Liver (tissue), 3 donors: ENCODE measurements around the gene JAM2.

ENCODE experiments used
- EGR1 ChIP-seq, 2 donors: IDR thresholded peaks; 2 replicates each; pipeline ENCODE4 v1.6.1; 2016 to 2018; ENCODE audit warnings: antibody characterized with exemption in 2 of 2, low read depth in 2 of 2
- FOXA1 ChIP-seq: IDR thresholded peaks from 2 replicates; pipeline ENCODE4 v1.6.1; 2016; ENCODE audit warnings: antibody characterized with exemption
- GABPA ChIP-seq, 2 donors: IDR thresholded peaks in 1 of 2; conservative IDR thresholded peaks in 1 of 2; 2 replicates each; pipeline ENCODE4 v1.6.1; 2016; ENCODE audit warnings: antibody characterized with exemption in 2 of 2, mild to moderate bottlenecking in 1 of 2, moderate library complexity in 1 of 2
- RXRA ChIP-seq, 2 donors: IDR thresholded peaks; 2 replicates each; pipeline ENCODE4 v1.6.1; 2017 to 2018; ENCODE audit warnings: antibody characterized with exemption in 2 of 2, mild to moderate bottlenecking in 1 of 2
- SP1 ChIP-seq: IDR thresholded peaks from 2 replicates; pipeline ENCODE4 v1.6.1; 2018; ENCODE audit warnings: antibody characterized with exemption, mild to moderate bottlenecking
- TAF1 ChIP-seq: conservative IDR thresholded peaks from 2 replicates; pipeline ENCODE4 v1.6.1; 2016; ENCODE audit warnings: antibody characterized with exemption, mild to moderate bottlenecking
- YY1 ChIP-seq: IDR thresholded peaks from 2 replicates; pipeline ENCODE4 v1.6.1; 2016; ENCODE audit warnings: antibody characterized with exemption, mild to moderate bottlenecking
- TF ChIP-seq, protein P1 (sequence below): IDR thresholded peaks from 2 replicates; pipeline ENCODE4 v1.6.1; 2016; ENCODE audit warnings: antibody characterized with exemption, mild to moderate bottlenecking
- TF ChIP-seq, protein P2 (sequence below): fragments of 150-350 bp; IDR thresholded peaks from 2 replicates; pipeline ENCODE4 v1.5.1; 2017; ENCODE audit warnings: improper control_type of control experiment, low read depth, low read length; ENCODE audit not compliant: missing input control
- TF ChIP-seq, protein P3 (sequence below): IDR thresholded peaks from 2 replicates; pipeline ENCODE4 v1.6.1; 2016; ENCODE audit warnings: antibody characterized with exemption
- donor health status: healthy.
- donor health status: healthy.

- TF ChIP-seq GABPA (IDR thresholded peaks at IDR 0.05 in 1 of 2, conservative IDR thresholded peaks at IDR 0.05 in 1 of 2) (no peak), SP1 (no peak), TAF1 (no peak), RXRA (IDR thresholded peaks at IDR 0.05) (no peak), FOXA1 (no peak), YY1 (no peak), EGR1 (IDR thresholded peaks at IDR 0.05; ENCODE audit: low read depth in 2 of 2) (no peak)
- TF ChIP-seq, protein P1, sequence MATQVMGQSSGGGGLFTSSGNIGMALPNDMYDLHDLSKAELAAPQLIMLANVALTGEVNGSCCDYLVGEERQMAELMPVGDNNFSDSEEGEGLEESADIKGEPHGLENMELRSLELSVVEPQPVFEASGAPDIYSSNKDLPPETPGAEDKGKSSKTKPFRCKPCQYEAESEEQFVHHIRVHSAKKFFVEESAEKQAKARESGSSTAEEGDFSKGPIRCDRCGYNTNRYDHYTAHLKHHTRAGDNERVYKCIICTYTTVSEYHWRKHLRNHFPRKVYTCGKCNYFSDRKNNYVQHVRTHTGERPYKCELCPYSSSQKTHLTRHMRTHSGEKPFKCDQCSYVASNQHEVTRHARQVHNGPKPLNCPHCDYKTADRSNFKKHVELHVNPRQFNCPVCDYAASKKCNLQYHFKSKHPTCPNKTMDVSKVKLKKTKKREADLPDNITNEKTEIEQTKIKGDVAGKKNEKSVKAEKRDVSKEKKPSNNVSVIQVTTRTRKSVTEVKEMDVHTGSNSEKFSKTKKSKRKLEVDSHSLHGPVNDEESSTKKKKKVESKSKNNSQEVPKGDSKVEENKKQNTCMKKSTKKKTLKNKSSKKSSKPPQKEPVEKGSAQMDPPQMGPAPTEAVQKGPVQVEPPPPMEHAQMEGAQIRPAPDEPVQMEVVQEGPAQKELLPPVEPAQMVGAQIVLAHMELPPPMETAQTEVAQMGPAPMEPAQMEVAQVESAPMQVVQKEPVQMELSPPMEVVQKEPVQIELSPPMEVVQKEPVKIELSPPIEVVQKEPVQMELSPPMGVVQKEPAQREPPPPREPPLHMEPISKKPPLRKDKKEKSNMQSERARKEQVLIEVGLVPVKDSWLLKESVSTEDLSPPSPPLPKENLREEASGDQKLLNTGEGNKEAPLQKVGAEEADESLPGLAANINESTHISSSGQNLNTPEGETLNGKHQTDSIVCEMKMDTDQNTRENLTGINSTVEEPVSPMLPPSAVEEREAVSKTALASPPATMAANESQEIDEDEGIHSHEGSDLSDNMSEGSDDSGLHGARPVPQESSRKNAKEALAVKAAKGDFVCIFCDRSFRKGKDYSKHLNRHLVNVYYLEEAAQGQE: no peak
- TF ChIP-seq, protein P2, sequence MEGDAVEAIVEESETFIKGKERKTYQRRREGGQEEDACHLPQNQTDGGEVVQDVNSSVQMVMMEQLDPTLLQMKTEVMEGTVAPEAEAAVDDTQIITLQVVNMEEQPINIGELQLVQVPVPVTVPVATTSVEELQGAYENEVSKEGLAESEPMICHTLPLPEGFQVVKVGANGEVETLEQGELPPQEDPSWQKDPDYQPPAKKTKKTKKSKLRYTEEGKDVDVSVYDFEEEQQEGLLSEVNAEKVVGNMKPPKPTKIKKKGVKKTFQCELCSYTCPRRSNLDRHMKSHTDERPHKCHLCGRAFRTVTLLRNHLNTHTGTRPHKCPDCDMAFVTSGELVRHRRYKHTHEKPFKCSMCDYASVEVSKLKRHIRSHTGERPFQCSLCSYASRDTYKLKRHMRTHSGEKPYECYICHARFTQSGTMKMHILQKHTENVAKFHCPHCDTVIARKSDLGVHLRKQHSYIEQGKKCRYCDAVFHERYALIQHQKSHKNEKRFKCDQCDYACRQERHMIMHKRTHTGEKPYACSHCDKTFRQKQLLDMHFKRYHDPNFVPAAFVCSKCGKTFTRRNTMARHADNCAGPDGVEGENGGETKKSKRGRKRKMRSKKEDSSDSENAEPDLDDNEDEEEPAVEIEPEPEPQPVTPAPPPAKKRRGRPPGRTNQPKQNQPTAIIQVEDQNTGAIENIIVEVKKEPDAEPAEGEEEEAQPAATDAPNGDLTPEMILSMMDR: no peak
- TF ChIP-seq, protein P3, sequence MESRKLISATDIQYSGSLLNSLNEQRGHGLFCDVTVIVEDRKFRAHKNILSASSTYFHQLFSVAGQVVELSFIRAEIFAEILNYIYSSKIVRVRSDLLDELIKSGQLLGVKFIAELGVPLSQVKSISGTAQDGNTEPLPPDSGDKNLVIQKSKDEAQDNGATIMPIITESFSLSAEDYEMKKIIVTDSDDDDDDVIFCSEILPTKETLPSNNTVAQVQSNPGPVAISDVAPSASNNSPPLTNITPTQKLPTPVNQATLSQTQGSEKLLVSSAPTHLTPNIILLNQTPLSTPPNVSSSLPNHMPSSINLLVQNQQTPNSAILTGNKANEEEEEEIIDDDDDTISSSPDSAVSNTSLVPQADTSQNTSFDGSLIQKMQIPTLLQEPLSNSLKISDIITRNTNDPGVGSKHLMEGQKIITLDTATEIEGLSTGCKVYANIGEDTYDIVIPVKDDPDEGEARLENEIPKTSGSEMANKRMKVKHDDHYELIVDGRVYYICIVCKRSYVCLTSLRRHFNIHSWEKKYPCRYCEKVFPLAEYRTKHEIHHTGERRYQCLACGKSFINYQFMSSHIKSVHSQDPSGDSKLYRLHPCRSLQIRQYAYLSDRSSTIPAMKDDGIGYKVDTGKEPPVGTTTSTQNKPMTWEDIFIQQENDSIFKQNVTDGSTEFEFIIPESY: no peak
Measured at GRCh38 chr21:25640202-25640942, 1.3 kb downstream of the JAM2 start.
